H1 (cell line): ENCODE data around the gene MEF2D. TPM values are rescaled to one million over a fixed set of nuclear protein-coding genes. Genes with fewer than 3 reads are reported as not detected.

Source experiments
- CTCF ChIA-PET: fragments of 300-600 bp; sonication (Branson Sonifier 250); formaldehyde crosslinking; loops from one replicate; lab custom pipeline; 2021; ENCODE audit not compliant: partially characterized antibody; lab: Charles Lee
- POLR2A ChIA-PET: fragments of 300-600 bp; sonication (Branson Sonifier 250); formaldehyde crosslinking; loops from one replicate; lab custom pipeline; 2021; ENCODE audit warnings: inconsistent platforms; ENCODE audit not compliant: partially characterized antibody; lab: Charles Lee
- DNase-seq, 2 experiments: peaks; one replicate each; pipeline versions ENCODE4 v3.0.0 to v3.0.0-alpha.2; 2010 to 2022; ENCODE audit warnings: low spot score in 2 of 2, low read depth in 1 of 2, mixed read lengths in 1 of 2
- FAIRE-seq: peaks from 2 replicates; lab custom pipeline; 2011; peaks lifted over from hg19 to GRCh38; lab: Jason Lieb, UNC
- H2AFZ ChIP-seq: 2 replicates; pipeline ENCODE4 v1.8.1; 2012; ENCODE audit warnings: low read length, inconsistent platforms
- H2AK5ac ChIP-seq: 2 replicates; pipeline ENCODE4 v1.6.1; 2013; ENCODE audit warnings: low read depth, low read length
- H2BK120ac ChIP-seq: replicated peaks from 2 replicates; pipeline ENCODE3; 2013; ENCODE audit warnings: low read depth, low read length, inconsistent platforms
- H2BK12ac ChIP-seq: 2 replicates; pipeline ENCODE4 v1.6.1; 2013; ENCODE audit warnings: low read depth, low read length
- H2BK15ac ChIP-seq: 2 replicates; pipeline ENCODE4 v1.6.1; 2013; ENCODE audit warnings: low read length
- H2BK20ac ChIP-seq: 2 replicates; pipeline ENCODE4 v1.6.1; 2013; ENCODE audit warnings: low read length
- H2BK5ac ChIP-seq: 2 replicates; pipeline ENCODE4 v1.6.1; 2013; ENCODE audit warnings: low read depth, low read length
- H3K14ac ChIP-seq: 2 replicates; pipeline ENCODE4 v1.6.1; 2013; ENCODE audit warnings: inconsistent platforms; ENCODE audit not compliant: insufficient read length
- H3K18ac ChIP-seq: 2 replicates; pipeline ENCODE4 v1.6.1; 2013; ENCODE audit warnings: low read length; ENCODE audit errors: extremely low read depth
- H3K23ac ChIP-seq: 2 replicates; pipeline ENCODE4 v1.6.1; 2013; ENCODE audit warnings: inconsistent platforms; ENCODE audit not compliant: insufficient read length
- H3K23me2 ChIP-seq: 2 replicates; pipeline ENCODE4 v1.6.1; 2013; ENCODE audit warnings: low read depth, low read length
- H3K27ac ChIP-seq: 2 replicates; pipeline ENCODE4 v1.6.1; 2011; ENCODE audit warnings: low read depth, low read length, inconsistent platforms
- H3K27me3 ChIP-seq, 4 experiments: replicated peaks in 1 of 4; 1 replicate in 1 of 4; 2 replicates in 3 of 4; pipeline versions ENCODE4 v1.6.1 to v1.8.1; 2011 to 2013; ENCODE audit warnings: low read length in 3 of 4, mild to moderate bottlenecking in 3 of 4, inconsistent platforms in 2 of 4, mixed read lengths in 2 of 4, moderate library complexity in 1 of 4; ENCODE audit not compliant: control insufficient read depth in 3 of 4, insufficient read depth in 3 of 4; ENCODE audit errors: extremely low read depth in 1 of 4
- H3K36me3 ChIP-seq, 4 experiments: 2 replicates each; pipeline versions ENCODE4 v1.6.1 to v1.8.1; 2011 to 2013; ENCODE audit warnings: mild to moderate bottlenecking in 4 of 4, low read length in 3 of 4, moderate library complexity in 2 of 4, control low read depth in 1 of 4, inconsistent platforms in 1 of 4; ENCODE audit not compliant: insufficient read depth in 4 of 4, control insufficient read depth in 2 of 4
- H3K4ac ChIP-seq: replicated peaks from 2 replicates; pipeline ENCODE3; 2013; ENCODE audit warnings: low read length, low read depth, mixed read lengths, inconsistent platforms; ENCODE audit not compliant: insufficient read length
- H3K4me1 ChIP-seq, 4 experiments: replicated peaks in 1 of 4; 1 replicate in 1 of 4; 2 replicates in 3 of 4; pipeline versions ENCODE4 v1.6.1 to v1.8.1; 2011 to 2013; ENCODE audit warnings: low read length in 3 of 4, inconsistent platforms in 2 of 4, mixed read lengths in 1 of 4; ENCODE audit not compliant: insufficient read depth in 4 of 4, control insufficient read depth in 3 of 4
- H3K4me2 ChIP-seq, 2 experiments: 2 replicates each; pipeline versions ENCODE4 v1.6.1 to v1.8.1; 2011 to 2013; ENCODE audit warnings: low read depth in 2 of 2, low read length in 2 of 2, control low read depth in 1 of 2, inconsistent platforms in 1 of 2, mild to moderate bottlenecking in 1 of 2; ENCODE audit not compliant: insufficient read depth in 1 of 2
- H3K4me3 ChIP-seq, 4 experiments: fragments of 200-600, 300-600 bp in 1 of 4; sonication (generic), shearing (Covaris generic), sonication (Bioruptor Twin) in 1 of 4; 2 replicates each; pipeline versions ENCODE4 v1.5.1 to v1.8.1; 2011 to 2016; ENCODE audit warnings: low read length in 4 of 4, low read depth in 3 of 4, control low read depth in 2 of 4, inconsistent platforms in 2 of 4, mild to moderate bottlenecking in 2 of 4, mixed read lengths in 1 of 4, moderate library complexity in 1 of 4; ENCODE audit not compliant: insufficient read depth in 2 of 4; ENCODE audit errors: extremely low read depth in 1 of 4
- H3K56ac ChIP-seq: replicated peaks from 2 replicates; pipeline ENCODE3; 2013; ENCODE audit warnings: low read depth, mild to moderate bottlenecking, mixed read lengths, low read length, inconsistent platforms; ENCODE audit not compliant: insufficient read length
- H3K79me1 ChIP-seq: 2 replicates; pipeline ENCODE4 v1.6.1; 2013; ENCODE audit warnings: low read depth, low read length, control low read depth
- H3K79me2 ChIP-seq, 2 experiments: 2 replicates each; pipeline versions ENCODE4 v1.6.1 to v1.8.1; 2012 to 2013; ENCODE audit warnings: low read length in 2 of 2, mild to moderate bottlenecking in 2 of 2, inconsistent platforms in 1 of 2; ENCODE audit not compliant: insufficient read depth in 2 of 2, control insufficient read depth in 1 of 2
- H3K9ac ChIP-seq, 4 experiments: replicated peaks in 1 of 4; 1 replicate in 1 of 4; 2 replicates in 3 of 4; pipeline versions ENCODE4 v1.6.1 to v1.8.1; 2011 to 2013; ENCODE audit warnings: low read depth in 3 of 4, low read length in 3 of 4, control low read depth in 2 of 4, mild to moderate bottlenecking in 2 of 4, moderate library complexity in 2 of 4, inconsistent platforms in 1 of 4; ENCODE audit errors: extremely low read depth in 1 of 4
- H3K9me3 ChIP-seq, 2 experiments: 2 replicates each; pipeline versions ENCODE4 v1.6.1 to v1.8.1; 2012 to 2013; ENCODE audit warnings: mild to moderate bottlenecking in 2 of 2, moderate library complexity in 2 of 2, control low read depth in 1 of 2, inconsistent platforms in 1 of 2, low read depth in 1 of 2, low read length in 1 of 2, mixed read lengths in 1 of 2; ENCODE audit not compliant: insufficient read depth in 2 of 2
- H4K20me1 ChIP-seq, 2 experiments: replicated peaks in 1 of 2; 2 replicates each; pipeline versions ENCODE3 to v1.8.1; 2011 to 2013; ENCODE audit warnings: inconsistent platforms in 2 of 2, low read length in 2 of 2, mild to moderate bottlenecking in 1 of 2; ENCODE audit not compliant: insufficient read depth in 2 of 2, control insufficient read depth in 1 of 2
- H4K5ac ChIP-seq: 2 replicates; pipeline ENCODE4 v1.6.1; 2013; ENCODE audit warnings: low read length, low read depth, mixed read lengths, inconsistent platforms; ENCODE audit not compliant: insufficient read length
- H4K8ac ChIP-seq: 2 replicates; pipeline ENCODE4 v1.8.0; 2013; ENCODE audit warnings: mild to moderate bottlenecking, moderate library complexity, low read length, inconsistent platforms; ENCODE audit not compliant: insufficient read depth; ENCODE audit errors: extremely low read depth
- H4K91ac ChIP-seq: replicated peaks from 2 replicates; pipeline ENCODE3; 2013; ENCODE audit warnings: low read length, mixed read lengths, inconsistent platforms; ENCODE audit not compliant: insufficient read length
- CBX8 ChIP-seq: fragments of 300-800, 300-1000 bp; sonication (generic); IDR thresholded peaks from 2 replicates; pipeline ENCODE4 v1.7.1; 2016; ENCODE audit warnings: low read depth, low read length, borderline replicate concordance
- CREB1 ChIP-seq: IDR thresholded peaks from 2 replicates; pipeline ENCODE4 v1.6.1; 2012; ENCODE audit warnings: inconsistent platforms
- CTCF ChIP-seq, 3 experiments: IDR thresholded peaks; 1 replicate in 2 of 3; 2 replicates in 1 of 3; pipeline versions ENCODE4 v1.5.1 to v1.6.1; 2011; ENCODE audit warnings: low read length in 3 of 3, mild to moderate bottlenecking in 3 of 3, inconsistent platforms in 2 of 3, low read depth in 1 of 3, moderate library complexity in 1 of 3; ENCODE audit not compliant: insufficient read depth in 1 of 3; ENCODE audit errors: control extremely low read depth in 1 of 3
- NRF1 ChIP-seq: IDR thresholded peaks from 2 replicates; pipeline ENCODE4 v1.6.1; 2011; ENCODE audit warnings: mild to moderate bottlenecking, low read depth, low read length, improper control_type of control experiment
- RAD21 ChIP-seq, 2 experiments: IDR thresholded peaks in 1 of 2; conservative IDR thresholded peaks in 1 of 2; 2 replicates each; pipeline ENCODE4 v1.6.1; 2011; ENCODE audit warnings: low read depth in 2 of 2, low read length in 2 of 2, improper control_type of control experiment in 1 of 2, inconsistent platforms in 1 of 2, mild to moderate bottlenecking in 1 of 2, moderate library complexity in 1 of 2
- WGBS, 2 experiments: shearing (Covaris generic) in 1 of 2; methylation state at CpG; one replicate each; pipeline versions ENCODE4 v1.1.6 to v1.1.7; 2013 to 2015; ENCODE audit warnings: low lambda C conversion rate in 2 of 2, mixed read lengths in 2 of 2, inconsistent platforms in 1 of 2, low coverage in 1 of 2, missing lambda C conversion rate in 1 of 2; ENCODE audit not compliant: insufficient replicate concordance in 2 of 2, insufficient coverage in 1 of 2, insufficient read length in 1 of 2; ENCODE audit errors: extremely low coverage in 1 of 2, missing lambda C conversion rate in 1 of 2; 5-methylcytosine and 5-hydroxymethylcytosine counted together
- polyA plus RNA-seq, 7 experiments: library from polyadenylated mRNA; depleted of rRNA in 3 of 7; stranded (reverse) in 5 of 7; unstranded in 2 of 7; fragments of >200 nt in 5 of 7; fragments of 200-250 nt in 2 of 7; gene quantifications; 1 replicate in 5 of 7; 2 replicates in 1 of 7; 4 replicates in 1 of 7; pipeline versions ENCODE4 v1.2.1 to v1.2.3, GENCODE V29; 2011 to 2013; ENCODE audit warnings: missing spikeins in 2 of 7, mixed read lengths in 2 of 7
- total RNA-seq: library from RNA; stranded (reverse); fragmentation: NEBNext Ultra II Directional; extraction: Animal tissue kit (Norgen Biotek cat#: 25700); gene quantifications from 2 replicates; pipeline ENCODE4 v1.2.1, GENCODE V29; 2021

Gene MEF2D
- total and polyA plus RNA-seq, 2 of the 8 experiments (the other 6 are each of a cell fraction or from before 2014, with no cell fraction given), result 17.3 to 20.3 TPM

GRCh38 chr1:156465747-156466365, 34.7 kb downstream of the MEF2D start:
- no peak overlapping the region for H3K4me2 ChIP-seq
- H3K27me3 ChIP-seq, result no peaks in the 10 kb centered on the region; a peak in 1 of 7 replicates
- 76% methylated on average over 16 of the region's 17 CpGs; no CpG with 5 or more reads in 1 of the 2 experiments for WGBS, 2 experiments
- DNase-seq (peak in 1 of 2 experiments; percentile 73), FAIRE-seq (no peak)
- no peaks in the 10 kb centered on the region for H4K20me1 ChIP-seq
- H3K56ac ChIP-seq, result no peak overlapping the region
- no peak overlapping the region for H3K27ac ChIP-seq
- no peak overlapping the region for H4K5ac ChIP-seq
- no peaks in the 10 kb centered on the region for H3K79me2 ChIP-seq
- H2AFZ ChIP-seq, result no peak overlapping the region
- peaks cover 0 to 18% (median 8%) of the 10 kb centered on the region in 4 experiments; a peak in 5 of 7 replicates for H3K4me1 ChIP-seq
- 0 out of 2 replicates have a peak overlapping the region, but pooled peaks have one; percentile 60 for H2BK12ac ChIP-seq
- H3K9me3 ChIP-seq, result no peaks in the 10 kb centered on the region
- H3K4me3 ChIP-seq, result no peak overlapping the region
- H2BK15ac ChIP-seq, result no peak overlapping the region
- H3K14ac ChIP-seq, result no peak overlapping the region
- H2BK20ac ChIP-seq, result no peak overlapping the region
- no peak overlapping the region for H3K23ac ChIP-seq
- no peak overlapping the region for H4K8ac ChIP-seq
- H3K9ac ChIP-seq, result no peak overlapping the region
- POLR2A ChIA-PET, result interaction anchor here (0.6 to 1.6 kb wide), 7 partner anchors 8 to 132 kb away, joined by 3 to 11 read pairs (median 4); no protein-coding TSS in a partner anchor
- H2AK5ac ChIP-seq, result no peak overlapping the region; the same call in 1 of the 2 replicates
- peaks cover 0 to 9% (median 1%) of the 10 kb centered on the region in 4 experiments; a peak in 2 of 8 replicates for H3K36me3 ChIP-seq
- H3K4ac ChIP-seq, result no peak overlapping the region
- H3K79me1 ChIP-seq, result no peaks in the 10 kb centered on the region; the same call in 1 of the 2 replicates
- TF ChIP-seq CREB1 (no peak), RAD21 (IDR thresholded peaks at IDR 0.05 in 1 of 2, conservative IDR thresholded peaks at IDR 0.05 in 1 of 2; ENCODE audit: low read depth in 2 of 2, low read length in 2 of 2) (peak; percentile 66 to 78), NRF1 (no peak), CBX8 (no peak), CTCF (IDR thresholded peaks at IDR 0.05; ENCODE audit: control extremely low read depth in 1 of 3, insufficient read depth in 1 of 3, low read depth in 1 of 3, low read length in 3 of 3) (peak; percentile 66 to 68 (median 68))
- H4K91ac ChIP-seq, result no peak overlapping the region
- H3K18ac ChIP-seq, result no peak overlapping the region
- CTCF ChIA-PET, result interaction anchor here (0.6 to 3.1 kb wide), 30 partner anchors 8 to 223 kb away, joined by 3 to 23 read pairs (median 5); partner anchors contain the start of gene MEF2D
- no peaks in the 10 kb centered on the region for H3K23me2 ChIP-seq
- peak overlapping the region; percentile 52; the same call in 1 of the 2 replicates for H2BK5ac ChIP-seq
- no peak overlapping the region for H2BK120ac ChIP-seq
